HG02981 (cell line): ENCODE results near the gene DCAF17.

Source experiments
- ATAC-seq: cut with Tn5 transposase; IDR thresholded peaks from one replicate; pipeline ENCODE4 v1.9.1; 2021; ENCODE audit warnings: mild to moderate bottlenecking, moderate library complexity; ENCODE audit not compliant: unreplicated experiment

The DCAF17 gene, protein sequence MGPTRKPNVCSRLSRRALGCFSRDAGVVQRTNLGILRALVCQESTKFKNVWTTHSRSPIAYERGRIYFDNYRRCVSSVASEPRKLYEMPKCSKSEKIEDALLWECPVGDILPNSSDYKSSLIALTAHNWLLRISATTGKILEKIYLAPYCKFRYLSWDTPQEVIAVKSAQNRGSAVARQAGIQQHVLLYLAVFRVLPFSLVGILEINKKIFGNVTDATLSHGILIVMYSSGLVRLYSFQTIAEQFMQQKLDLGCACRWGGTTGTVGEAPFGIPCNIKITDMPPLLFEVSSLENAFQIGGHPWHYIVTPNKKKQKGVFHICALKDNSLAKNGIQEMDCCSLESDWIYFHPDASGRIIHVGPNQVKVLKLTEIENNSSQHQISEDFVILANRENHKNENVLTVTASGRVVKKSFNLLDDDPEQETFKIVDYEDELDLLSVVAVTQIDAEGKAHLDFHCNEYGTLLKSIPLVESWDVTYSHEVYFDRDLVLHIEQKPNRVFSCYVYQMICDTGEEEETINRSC

DNA sequence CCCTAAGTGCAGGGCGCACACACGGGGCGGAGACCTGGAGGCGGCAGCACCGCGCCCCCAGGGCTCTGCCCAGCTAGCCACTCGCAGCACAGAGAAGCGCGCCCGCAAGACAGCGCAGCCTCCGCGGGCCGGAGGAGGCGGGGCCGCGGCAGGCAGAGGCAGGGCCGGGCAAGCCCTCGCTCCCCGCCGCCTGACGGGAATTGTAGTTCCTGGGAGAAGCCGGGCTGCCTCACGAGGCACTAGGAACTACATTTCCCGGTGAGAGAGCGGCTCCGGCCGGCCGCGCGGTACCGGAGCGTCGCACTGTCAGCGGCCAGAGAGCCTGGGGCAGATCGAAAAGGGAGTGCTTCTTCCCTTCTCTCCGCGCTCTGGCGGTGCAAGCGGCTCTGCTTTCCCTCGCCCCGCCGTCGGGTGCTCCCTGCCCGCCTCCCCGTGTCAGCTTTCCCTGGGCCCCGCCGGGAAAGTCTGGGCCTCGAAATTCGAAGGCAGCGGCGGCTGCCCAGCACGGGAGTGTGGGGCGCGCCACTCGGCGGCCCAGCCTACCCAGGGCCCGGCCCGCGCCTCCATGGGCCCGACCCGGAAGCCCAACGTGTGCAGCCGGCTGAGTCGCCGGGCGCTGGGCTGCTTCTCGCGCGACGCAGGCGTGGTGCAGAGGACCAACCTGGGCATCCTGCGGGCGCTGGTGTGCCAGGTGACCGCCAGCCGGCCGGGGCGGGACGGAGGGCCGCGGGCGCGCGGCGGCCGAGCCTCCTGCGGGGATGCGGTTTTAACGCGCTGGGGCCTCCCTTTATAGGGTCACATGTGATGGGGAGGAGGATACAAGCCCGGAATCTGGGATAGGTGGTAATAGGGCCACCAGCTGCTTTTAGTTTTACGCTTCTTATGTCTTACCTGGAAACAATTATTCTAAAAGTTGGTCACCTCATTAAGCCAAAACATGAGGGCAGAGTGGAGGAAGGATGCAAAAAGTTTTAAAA, at the start of gene DCAF17:
TSS of gene DCAF17 (plus strand) at position 214 of the 977 bp plus-strand sequence. CDS start at position 566, 352 bp downstream.
- ATAC-seq = peak; percentile 92

DNA sequence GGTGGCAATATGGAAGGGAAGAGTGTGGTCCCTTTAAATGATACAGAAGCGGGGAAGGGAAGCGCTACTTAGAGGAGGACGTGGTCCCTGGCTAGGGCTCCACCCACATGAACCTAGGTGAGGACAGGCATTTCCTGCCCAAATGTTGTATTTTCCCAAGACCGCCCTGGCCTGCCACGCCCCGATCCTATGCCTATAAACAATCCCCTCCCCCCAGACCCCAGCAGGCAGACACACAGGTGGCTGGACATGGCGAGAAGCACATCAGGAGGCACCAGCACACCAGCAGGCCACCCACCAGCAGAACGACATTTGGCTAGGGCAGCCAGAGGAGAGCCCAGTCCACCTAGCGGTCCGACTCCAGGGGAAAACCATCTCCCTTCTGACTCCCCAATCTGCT, 47.4 kb upstream of the DCAF17 start:
- ATAC-seq = no peak

DNA sequence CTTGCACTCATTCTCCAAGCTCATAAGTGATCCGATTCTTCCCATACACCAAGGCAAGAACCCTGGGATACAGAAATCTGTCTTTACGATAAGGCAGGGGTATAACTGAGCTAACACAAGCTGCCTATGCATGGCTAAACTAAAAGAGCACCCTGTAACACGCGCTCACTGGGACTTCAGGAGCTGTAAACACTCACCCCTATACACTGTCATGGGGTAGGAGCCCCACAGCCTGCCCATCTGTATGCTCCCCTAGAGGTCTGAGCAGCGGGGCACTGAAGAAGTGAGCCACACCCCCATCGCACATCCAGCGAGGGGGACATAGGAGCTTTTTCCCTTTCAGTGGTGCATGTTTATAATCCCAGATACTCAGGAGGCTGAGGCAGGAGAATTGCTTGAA, 47.0 kb upstream of the DCAF17 start:
- ATAC-seq = no peak

DNA sequence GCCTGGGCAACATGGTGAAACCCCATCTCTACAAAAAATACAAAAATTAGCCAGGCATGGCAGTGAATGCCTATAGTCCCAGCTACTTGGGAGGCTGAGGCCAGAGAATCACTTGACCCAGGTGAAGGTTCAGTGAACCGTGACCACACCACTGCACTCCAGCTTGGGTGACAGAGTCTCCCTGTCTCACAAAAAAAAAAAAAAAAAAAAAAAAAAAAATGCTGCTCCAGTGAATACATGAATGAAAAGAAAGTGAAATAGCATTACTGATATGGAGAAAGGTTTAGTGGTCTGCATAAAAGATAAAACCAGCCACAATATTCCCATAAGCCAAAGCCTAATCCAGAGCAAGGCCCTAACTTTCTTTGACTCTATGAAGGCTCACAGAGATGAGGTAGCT, 44.7 kb upstream of the DCAF17 start:
- peak; percentile 41 for ATAC-seq

DNA sequence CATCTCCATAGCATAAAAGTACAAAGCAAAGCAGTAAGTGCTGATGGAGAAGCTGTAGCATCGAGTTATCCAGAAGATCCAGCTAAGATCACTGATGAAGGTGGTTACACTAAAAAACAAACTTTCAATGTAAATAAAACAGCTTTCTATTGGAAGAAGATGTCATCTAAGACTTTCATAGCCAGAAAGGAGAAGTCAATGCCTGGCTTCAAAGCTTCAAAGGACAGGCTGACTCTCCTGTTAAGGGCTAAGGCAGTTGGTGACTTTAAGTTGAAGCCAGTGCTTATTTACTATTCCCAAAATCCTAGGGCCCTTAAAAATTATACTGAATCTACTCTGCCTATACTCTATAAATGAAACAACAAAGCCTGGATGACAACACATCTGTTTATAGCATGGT, 44.2 kb upstream of the DCAF17 start:
- peak; percentile 19 for ATAC-seq

DNA sequence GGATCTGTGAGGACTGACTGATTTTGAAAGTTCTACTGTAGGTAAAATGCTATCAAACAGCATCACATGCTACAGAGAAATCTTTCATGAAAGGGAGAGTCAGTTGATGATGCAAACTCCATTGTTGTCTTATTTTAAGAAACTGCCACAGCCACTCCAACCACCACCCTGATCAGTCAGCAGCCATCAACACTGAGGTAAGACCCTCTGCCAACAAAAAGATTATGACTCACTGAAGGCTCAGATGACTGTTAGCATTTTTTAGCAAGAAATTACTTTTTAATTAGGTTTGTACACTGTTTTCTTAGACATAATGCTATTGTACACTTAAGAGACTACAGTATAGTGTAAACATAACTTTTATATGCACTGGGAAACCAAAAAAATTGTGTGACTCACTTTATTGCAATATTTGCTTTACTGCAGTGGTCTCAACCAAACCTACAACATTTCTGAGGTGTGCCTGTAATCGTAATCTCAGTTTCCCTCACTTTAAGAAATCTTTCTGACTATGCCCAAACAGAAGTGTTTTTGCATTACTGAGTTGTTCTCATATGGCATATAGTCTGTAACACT, 43.0 kb upstream of the DCAF17 start:
- ATAC-seq = peak; percentile 41

DNA sequence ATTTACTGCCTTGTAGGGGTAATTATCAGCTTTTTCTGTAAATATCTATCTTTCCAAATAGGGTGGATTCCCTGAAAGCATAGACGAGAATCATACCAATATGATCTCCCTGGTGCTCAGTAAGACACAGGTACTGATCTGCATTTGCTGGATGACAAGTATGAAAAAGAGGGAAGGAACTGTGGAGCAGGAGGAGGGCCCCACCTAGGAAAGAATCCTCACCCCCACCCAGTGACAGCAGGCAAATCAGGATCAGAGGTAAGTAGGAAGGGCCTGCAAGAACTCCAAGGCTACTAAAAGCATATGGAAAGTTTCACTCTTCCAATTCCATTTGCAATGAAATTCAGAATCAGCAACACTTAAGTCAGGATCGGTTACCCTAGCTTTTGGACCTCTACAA, 42.5 kb upstream of the DCAF17 start:
- no peak for ATAC-seq

DNA sequence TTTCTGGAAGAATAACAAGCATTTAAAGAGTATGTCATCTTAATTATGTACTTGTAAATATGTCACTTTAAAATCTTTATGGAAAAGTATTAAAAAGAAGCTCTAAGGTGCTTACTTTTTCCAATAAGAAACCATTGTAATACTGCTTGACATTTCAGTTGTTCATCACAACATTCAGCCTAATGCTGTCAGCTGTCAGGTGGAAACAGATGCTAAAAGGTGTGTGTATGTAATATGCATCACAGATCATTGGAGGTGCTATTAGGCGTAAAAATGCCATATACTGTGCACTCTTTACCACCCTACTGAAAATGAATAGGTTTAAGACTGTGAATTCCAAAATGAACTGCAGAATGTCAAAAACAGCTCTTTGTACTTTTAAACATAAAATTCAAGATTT, 40.5 kb upstream of the DCAF17 start:
- ATAC-seq = no peak

DNA sequence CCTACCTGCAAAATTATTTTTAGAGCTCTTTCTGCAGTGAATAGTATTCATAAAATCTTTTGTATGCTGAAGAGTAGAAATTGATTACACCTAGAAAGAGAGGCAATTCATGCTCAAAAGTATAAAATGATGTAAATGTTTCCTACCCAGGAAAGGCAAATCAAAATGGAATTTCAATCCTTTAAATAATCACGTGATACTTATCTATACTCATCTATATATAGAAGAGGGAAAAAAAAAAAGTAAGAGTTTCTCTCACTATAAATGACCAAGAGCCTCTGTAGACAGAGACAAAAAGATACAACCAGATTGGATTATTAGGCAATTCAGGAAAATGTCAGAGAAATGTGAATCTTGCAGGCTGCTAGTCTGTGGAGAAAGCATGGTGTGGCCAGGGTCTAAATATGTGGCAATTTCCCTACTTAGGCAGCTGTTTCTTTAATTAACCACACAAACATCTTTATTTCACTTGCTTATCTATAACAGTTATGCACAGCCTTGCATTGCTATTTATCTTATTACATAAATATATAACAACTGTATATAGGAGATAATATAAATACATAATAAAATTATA, 39.8 kb upstream of the DCAF17 start:
- ATAC-seq = no peak

DNA sequence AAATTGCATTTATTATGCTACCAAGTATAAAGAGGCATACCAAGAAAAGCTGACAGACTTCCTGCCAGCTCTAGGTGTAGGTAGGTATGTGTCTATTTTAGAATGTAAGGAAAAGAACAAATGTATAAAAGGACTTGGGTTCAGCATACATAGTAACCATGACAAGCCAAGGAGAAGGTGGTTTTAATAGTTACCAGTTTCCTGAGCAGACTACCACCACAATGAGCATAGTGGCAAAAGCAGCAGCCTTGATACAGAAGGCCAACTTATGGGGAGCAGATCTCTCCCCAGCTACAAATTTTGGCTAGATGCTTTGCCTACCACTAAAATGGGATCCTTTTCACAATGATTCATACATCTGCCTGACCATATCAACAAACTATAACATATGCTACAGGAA, 34.7 kb upstream of the DCAF17 start:
- ATAC-seq = no peak

DNA sequence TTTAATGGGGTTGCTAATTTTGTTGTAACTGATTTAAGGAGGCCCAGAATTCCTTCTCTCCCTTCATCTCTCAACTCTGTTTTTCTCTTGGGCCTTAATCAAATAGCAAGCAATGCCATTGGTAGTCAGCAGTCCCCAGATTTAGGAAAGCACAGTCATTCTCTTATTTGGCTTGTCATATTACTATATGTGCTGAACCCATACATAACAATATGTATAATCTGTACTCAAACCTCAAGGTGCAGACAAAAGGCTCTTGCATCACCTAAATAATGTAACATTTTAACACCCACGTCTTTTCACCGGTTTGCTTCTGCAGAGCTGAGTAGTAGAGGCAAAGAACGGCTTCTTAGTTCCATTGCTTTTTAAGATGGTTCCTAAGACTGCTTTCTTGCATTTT, 33.6 kb upstream of the DCAF17 start:
- no peak for ATAC-seq

DNA sequence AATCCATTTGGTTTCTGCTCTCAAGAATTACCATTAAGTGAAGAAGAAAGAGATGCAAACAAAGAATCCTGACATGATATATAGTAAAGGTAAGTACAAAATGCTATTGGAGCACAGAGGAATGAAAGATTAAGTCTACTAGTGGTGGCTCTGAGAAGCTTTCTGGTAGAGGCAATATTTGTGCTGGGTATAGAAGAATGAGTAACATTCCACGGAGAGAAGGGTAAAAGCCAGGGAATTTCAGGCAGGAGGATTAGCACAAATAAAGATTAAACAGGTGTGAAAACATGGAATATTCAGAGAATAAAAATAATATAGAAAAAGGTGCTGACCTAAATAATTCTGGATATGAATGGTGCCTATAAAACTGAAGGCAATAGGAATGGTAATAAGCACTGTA, 32.1 kb upstream of the DCAF17 start:
- ATAC-seq = no peak

DNA sequence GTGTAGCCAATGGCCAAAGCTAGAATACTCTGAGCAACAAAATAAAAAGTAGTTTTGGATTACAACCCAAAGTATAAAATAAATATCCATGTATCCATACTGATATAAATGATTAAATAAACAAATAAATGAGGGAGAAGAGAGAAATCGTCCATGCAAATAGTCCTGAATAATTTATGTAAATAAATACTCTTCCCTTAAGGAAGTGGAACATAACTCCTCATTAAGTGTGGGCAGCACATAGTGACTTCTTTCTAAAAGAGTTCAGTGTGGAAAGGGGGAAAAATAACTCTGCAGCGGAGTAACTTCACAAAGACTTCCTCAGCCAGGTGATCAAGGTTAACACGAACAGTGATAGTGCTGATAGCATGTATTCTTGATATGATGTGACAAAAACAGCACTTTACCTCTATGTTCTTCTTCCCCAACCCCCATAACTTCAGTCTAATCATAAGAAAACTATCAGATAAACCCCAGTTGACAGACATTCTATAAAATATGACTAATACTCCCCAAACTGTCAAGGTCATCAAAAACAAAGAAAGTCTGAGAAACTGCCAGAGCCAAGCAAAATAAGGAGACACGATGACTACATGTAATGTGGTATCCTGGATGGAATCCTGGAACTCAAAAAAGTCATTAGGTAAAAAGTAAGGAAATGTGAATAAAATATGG, 31.0 kb upstream of the DCAF17 start:
- ATAC-seq = no peak

DNA sequence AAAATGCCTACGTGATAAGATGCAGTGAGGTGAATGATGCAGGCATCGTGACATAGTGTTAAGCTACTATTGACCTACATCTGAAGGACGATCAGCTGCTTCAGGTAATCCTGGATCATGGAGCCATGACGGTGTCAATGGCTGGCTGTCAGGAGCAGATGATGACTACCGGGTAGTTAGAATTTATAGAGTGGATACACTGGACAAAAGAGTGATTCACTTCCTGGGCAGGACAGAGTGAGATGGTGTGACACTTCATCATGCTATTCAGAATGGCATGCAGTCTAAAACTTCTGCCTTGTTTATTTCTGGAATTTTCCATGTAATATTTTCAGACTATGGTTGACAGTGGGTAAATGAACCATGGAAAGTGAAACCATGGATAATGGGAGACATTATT, 29.8 kb upstream of the DCAF17 start:
- no peak for ATAC-seq

DNA sequence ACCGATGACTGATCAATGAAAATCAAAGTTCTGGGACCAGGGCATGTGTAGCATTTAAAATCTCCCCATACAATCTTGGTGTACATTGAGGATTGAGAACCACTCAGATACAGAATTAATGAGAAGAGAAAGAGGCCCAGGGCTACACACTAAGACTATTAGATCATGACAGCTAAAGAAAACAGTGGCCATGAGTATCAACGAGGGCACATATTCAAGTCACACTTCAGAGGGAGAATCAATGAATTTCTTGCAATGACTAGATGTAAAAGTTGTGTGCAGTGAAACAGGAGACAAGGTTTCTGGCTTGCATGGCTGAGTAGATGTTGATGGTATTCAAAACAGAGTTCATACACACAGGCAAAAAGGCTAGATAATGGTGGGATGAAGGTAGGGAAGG, 29.3 kb upstream of the DCAF17 start:
- ATAC-seq = no peak

DNA sequence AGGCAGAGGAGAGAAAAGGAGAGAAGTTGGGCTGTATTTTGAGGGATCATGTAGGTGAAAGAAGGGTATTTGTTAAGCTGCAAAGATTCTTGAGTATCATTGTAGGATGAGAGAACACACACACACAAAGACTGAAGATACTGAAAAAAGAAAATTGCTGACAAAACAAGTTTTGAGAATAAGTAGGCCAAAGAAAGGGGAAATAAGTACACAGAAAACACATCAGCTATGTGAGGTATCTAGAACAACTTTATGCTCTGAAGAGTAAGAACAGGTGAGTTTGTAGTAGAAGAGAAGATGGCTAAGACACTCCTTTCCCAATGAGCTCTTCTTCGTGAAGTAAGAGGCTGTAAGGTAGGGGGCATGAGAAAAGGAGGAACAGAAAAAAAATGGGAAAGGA, 28.5 kb upstream of the DCAF17 start:
- no peak for ATAC-seq

DNA sequence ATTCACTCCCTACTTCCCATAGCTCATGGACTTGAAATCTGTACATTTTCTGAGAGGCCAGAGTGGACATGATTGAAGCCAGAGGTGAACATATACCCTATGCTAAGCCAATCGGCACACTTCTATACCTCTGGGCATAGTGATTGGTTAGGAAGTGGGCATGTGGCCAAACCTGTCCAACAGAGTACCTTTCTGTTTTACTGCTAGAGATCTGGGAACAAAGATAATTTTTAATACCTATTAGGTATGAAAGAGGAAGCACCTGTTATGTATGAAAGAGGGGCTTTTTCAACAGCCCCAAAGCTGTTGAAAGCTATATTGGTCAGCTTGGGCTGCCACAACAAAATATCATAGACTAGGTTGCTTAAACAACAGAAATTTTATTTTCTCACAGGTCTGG, 28.0 kb upstream of the DCAF17 start:
- ATAC-seq = peak; percentile 64

DNA sequence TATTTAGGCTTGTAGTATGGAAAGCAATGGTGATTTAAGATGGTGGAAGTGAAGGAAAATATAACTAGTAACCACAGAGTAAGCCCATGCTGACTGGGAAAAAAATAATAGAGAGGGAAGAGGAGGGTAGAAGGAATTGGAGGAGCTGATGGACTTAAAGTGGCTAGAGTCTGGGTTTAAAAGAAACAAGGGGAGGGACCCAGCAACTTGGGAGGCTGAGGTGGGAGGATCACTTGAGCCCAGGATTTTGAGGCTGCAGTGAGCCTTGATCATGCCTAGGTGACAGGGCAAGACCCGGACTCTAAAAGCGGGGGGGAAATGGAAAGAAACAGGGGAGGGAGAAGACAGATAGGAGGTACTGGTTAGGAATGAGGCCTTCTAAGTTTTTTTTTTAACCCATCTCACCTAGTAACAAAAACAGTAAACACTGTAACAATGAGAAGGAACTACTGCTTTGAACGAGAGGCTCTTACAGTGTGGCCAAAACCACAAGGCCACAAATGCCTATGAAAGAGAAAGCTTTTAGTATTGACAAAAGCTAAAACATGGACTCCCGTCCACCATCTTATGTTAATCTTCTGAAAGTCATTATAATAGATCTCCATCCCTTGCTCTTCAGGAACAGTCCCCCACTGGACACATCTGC, 26.9 kb upstream of the DCAF17 start:
- peak; percentile 70 for ATAC-seq

DNA sequence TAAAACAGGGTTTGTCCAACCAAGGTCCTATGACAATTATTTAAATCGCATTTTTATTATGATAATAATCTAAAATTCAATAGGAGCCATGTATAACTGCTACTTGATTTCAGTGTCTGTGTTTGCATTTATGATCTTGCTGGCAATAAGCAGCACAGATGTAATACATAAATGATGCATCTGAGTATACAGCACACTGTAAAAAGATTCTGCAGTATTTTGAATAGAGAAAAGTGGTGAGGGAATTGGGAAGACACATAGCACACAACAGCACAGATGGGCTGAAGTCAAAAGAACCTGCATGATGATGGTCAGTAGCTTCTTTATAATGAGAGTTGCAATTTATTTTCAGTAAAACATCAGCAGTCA, 26.4 kb upstream of the DCAF17 start:
- ATAC-seq = no peak

DNA sequence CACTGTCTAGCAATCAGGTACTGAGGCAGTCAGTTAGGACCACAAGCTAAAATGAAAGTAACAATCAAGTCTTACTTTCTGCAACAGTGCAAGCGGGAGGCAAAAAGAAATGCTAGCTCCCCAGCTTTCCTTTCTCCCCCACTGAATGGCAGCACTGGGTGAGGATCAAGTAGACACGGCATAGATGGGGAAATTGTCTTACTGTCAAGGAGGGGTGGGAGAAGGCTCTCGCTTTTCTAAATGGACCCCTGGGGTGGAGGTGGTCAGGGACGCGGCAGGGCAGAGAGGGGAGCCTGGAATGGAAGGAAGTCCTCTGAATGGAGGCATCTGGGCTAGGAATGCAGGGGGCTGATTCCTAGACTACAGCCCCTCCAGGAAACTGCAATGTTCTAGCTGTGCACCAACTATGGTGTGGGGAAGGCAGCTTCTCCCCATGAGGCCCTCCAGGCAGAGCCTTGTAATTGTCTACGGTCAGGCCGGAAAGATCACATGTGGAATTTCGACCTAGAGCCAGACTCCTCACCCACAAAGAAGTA, 24.5 kb upstream of the DCAF17 start:
- ATAC-seq = no peak
